ENCODE measurements around the gene SLC10A3. TPM values are rescaled to one million over a fixed set of nuclear protein-coding genes. Genes with fewer than 3 reads are reported as not detected.
A peak's percentile ranks its signal among the peaks of the same experiment; 100 is the strongest.

Gene SLC10A3
- total RNA-seq, 1 donor from 2014 or later, result 10.4 TPM

- H3K4me1 Mint-ChIP-seq (ENCODE audit: low read depth), result peaks cover 3% of the 10 kb centered on the region
- peaks cover 4% of the 10 kb centered on the region for H3K9me3 Mint-ChIP-seq (ENCODE audit: low read depth)
- DNase-seq (ENCODE audit: low spot score, unreplicated experiment), result no peak
- H3K27ac Mint-ChIP-seq, result no peak overlapping the region
- H3K4me3 Mint-ChIP-seq (ENCODE audit: low read depth), result peak overlapping the region; percentile 73
- peaks cover 3% of the 10 kb centered on the region for H3K36me3 Mint-ChIP-seq (ENCODE audit: insufficient read depth)
- TF ChIP-seq, protein P1, sequence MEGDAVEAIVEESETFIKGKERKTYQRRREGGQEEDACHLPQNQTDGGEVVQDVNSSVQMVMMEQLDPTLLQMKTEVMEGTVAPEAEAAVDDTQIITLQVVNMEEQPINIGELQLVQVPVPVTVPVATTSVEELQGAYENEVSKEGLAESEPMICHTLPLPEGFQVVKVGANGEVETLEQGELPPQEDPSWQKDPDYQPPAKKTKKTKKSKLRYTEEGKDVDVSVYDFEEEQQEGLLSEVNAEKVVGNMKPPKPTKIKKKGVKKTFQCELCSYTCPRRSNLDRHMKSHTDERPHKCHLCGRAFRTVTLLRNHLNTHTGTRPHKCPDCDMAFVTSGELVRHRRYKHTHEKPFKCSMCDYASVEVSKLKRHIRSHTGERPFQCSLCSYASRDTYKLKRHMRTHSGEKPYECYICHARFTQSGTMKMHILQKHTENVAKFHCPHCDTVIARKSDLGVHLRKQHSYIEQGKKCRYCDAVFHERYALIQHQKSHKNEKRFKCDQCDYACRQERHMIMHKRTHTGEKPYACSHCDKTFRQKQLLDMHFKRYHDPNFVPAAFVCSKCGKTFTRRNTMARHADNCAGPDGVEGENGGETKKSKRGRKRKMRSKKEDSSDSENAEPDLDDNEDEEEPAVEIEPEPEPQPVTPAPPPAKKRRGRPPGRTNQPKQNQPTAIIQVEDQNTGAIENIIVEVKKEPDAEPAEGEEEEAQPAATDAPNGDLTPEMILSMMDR (IDR thresholded peaks at IDR 0.05; ENCODE audit: unreplicated experiment), result no peak
- H3K27me3 Mint-ChIP-seq, result no peaks in the 10 kb centered on the region
These were observed 2.7 kb downstream of the SLC10A3 start for GRCh38 chrX:154487518-154488290.

GRCh38 chrX:154486396-154487207, 3.8 kb downstream of the SLC10A3 start, which contains the start of gene UBL4A:
Gene UBL4A (minus strand): TSS chrX:154486615. CDS start chrX:154486584, 31 bp downstream.
- Mint-ChIP-seq H3K9me3 (ENCODE audit: low read depth) (peaks cover 3% of the 10 kb centered on the region), H3K4me1 (ENCODE audit: low read depth) (peaks cover 3% of the 10 kb centered on the region), H3K36me3 (ENCODE audit: insufficient read depth) (peaks cover 3% of the 10 kb centered on the region), H3K4me3 (ENCODE audit: low read depth) (peak within 1 kb of the TSS; percentile 73), H3K27ac (no peak within 1 kb of the TSS), H3K27me3 (no peaks in the 10 kb centered on the region)
- TF ChIP-seq, protein P1 (IDR thresholded peaks at IDR 0.05; ENCODE audit: unreplicated experiment), result no peak
- DNase-seq (ENCODE audit: low spot score, unreplicated experiment), result peak; percentile 60

GRCh38 chrX:154486052-154486395, 4.4 kb downstream of the SLC10A3 start:
- no peak for DNase-seq (ENCODE audit: low spot score, unreplicated experiment)
- Mint-ChIP-seq H3K27me3 (no peaks in the 10 kb centered on the region), H3K36me3 (ENCODE audit: insufficient read depth) (peaks cover 3% of the 10 kb centered on the region), H3K9me3 (ENCODE audit: low read depth) (peaks cover 3% of the 10 kb centered on the region), H3K27ac (no peak overlapping the region), H3K4me3 (ENCODE audit: low read depth) (peak overlapping the region; percentile 40), H3K4me1 (ENCODE audit: low read depth) (peaks cover 3% of the 10 kb centered on the region)
- TF ChIP-seq, protein P1 (IDR thresholded peaks at IDR 0.05; ENCODE audit: unreplicated experiment), result no peak

GRCh38 chrX:154485150-154486051, 5.0 kb downstream of the SLC10A3 start:
- Mint-ChIP-seq H3K27ac (no peak overlapping the region), H3K4me1 (ENCODE audit: low read depth) (peaks cover 3% of the 10 kb centered on the region), H3K9me3 (ENCODE audit: low read depth) (peaks cover 3% of the 10 kb centered on the region), H3K36me3 (ENCODE audit: insufficient read depth) (peaks cover 3% of the 10 kb centered on the region), H3K4me3 (ENCODE audit: low read depth) (peak overlapping the region; percentile 62), H3K27me3 (no peaks in the 10 kb centered on the region)
- TF ChIP-seq, protein P1 (IDR thresholded peaks at IDR 0.05; ENCODE audit: unreplicated experiment), result no peak
- no peak for DNase-seq (ENCODE audit: low spot score, unreplicated experiment)

Data from progenitor cell of endocrine pancreas (in vitro differentiated cells).